GM12801 (cell line): ENCODE results near the gene TBCD.

Source experiments
- TF ChIP-seq, protein P1 (sequence below): IDR thresholded peaks from one replicate; pipeline ENCODE4 v1.5.1; 2011; ENCODE audit warnings: control low read depth; ENCODE audit not compliant: insufficient read length; ENCODE audit errors: extremely low read depth

Gene TBCD

DNA sequence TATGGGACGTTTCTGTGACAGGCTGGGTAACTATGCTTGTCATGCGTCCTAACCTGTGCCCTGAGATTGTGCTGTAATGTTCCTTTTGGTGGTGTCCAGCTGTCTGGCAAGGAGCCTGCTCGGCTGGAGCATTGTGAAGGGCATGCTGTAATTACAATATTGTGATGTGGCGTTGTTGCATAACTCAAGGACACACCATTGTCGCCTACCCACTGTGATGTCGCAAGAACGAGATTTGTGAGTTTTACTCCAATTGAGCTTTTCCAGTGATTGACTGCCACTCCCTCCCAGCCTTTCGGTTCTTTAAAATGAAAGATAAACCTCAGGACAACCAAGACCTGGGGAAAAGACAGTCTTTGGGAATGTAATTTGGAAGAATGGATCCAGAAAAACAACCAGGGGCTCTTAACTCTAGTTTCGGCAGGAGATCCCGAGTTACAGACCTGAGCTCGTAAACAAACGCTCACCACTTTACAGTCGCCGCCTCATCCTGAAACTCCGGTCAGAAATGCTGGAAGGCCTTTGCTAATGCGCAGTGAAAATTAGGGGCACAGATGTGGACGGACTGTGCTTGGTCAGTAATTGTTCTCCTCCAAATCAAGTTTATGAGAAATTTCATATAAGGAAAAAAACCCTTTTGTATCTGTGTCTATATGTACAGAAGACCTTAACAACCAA lies 86.7 kb downstream of the TBCD start:
- TF ChIP-seq, protein P1, sequence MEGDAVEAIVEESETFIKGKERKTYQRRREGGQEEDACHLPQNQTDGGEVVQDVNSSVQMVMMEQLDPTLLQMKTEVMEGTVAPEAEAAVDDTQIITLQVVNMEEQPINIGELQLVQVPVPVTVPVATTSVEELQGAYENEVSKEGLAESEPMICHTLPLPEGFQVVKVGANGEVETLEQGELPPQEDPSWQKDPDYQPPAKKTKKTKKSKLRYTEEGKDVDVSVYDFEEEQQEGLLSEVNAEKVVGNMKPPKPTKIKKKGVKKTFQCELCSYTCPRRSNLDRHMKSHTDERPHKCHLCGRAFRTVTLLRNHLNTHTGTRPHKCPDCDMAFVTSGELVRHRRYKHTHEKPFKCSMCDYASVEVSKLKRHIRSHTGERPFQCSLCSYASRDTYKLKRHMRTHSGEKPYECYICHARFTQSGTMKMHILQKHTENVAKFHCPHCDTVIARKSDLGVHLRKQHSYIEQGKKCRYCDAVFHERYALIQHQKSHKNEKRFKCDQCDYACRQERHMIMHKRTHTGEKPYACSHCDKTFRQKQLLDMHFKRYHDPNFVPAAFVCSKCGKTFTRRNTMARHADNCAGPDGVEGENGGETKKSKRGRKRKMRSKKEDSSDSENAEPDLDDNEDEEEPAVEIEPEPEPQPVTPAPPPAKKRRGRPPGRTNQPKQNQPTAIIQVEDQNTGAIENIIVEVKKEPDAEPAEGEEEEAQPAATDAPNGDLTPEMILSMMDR = no peak

DNA sequence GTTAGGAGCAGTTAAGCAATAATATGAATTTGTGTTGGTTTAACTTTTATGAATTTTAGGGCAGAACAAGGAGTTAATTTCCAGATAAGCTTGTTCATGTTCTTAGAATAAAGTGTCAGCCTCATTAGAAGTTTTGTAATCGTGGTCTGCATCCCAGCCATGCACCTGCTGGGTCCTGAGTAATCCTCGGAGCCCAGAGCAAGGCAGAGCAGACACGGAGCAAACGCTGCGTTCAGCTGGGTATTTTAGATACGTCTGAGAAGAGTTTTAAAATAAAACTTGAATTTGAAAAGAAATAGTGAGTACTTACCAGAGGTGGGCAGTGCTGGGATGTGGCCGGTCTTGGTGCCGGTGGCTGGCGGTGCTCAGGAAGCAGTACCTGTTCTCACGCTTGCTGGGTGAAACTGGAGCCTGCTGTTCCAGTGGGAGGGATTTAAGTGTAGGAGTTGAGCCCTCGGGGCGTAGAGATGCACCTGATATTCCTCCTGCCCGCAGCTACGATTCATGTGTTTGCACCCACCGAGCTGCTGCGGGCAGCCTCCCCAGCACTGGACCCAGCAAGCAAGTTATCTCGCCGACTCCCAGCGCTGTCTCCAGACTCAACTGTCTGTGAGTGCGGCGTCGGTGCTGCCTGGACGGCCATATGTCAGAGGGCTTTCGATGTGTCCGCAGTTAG lies 87.9 kb downstream of the TBCD start, which contains the start of gene ZNF750:
TSS of gene ZNF750 (minus strand) at position 406 of the 676 bp plus-strand sequence. CDS start 7,568 bp downstream, outside the sequence.
- TF ChIP-seq, protein P1 = no peak

DNA sequence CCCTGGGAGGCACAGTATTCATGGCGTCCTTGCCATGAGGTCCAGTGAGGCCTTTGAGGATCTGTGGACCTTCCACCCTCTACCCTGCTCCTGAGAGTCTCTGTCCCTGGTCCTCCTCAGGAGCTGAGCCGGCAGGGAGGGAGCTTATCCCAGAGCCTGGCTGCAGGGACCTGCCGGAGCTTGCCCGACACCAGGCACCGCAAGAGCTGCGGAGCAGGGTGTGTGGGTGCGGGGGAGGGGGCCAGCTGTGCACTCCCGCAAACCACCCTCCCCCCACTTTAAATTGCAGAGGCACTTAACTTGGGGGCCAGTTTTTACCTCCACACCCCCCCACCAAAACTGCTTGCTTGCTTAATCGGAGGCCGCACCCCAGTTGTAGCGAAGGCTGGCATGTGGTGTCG lies 88.6 kb downstream of the TBCD start:
- TF ChIP-seq, protein P1 = no peak

DNA sequence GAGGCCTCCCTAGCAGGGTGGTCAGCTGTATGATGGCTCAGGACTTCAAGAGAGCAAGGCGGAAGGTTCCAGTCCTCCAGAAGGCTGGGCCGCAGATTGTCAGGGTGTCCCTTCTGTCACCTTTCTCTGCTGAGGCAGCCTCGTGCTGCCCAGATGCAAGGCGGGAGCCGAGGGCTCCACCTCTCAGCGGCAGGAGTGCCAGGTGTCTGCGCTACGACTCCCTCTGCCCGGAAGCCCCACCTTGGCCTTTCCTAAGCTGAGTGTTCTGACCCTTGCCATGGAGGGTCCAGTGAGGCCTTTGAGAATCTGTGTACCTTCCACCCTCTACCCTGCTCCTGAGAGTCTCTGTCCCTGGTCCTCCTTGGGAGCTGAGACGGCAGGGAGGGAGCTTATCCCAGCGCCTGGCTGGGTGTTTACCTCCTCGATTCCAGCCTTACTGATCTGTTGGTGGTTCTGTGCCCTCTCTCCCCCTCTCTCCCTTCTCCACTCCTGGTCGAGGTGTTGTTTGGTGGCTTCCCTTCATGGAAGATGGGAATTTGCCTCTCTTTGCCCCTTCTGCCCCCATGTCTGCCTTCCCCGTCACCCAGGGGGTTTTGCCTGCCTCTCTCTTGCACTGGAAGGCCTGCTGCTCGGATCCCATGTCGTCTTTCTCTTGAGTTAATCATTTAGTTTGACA lies 90.2 kb downstream of the TBCD start:
- TF ChIP-seq, protein P1 = no peak

DNA sequence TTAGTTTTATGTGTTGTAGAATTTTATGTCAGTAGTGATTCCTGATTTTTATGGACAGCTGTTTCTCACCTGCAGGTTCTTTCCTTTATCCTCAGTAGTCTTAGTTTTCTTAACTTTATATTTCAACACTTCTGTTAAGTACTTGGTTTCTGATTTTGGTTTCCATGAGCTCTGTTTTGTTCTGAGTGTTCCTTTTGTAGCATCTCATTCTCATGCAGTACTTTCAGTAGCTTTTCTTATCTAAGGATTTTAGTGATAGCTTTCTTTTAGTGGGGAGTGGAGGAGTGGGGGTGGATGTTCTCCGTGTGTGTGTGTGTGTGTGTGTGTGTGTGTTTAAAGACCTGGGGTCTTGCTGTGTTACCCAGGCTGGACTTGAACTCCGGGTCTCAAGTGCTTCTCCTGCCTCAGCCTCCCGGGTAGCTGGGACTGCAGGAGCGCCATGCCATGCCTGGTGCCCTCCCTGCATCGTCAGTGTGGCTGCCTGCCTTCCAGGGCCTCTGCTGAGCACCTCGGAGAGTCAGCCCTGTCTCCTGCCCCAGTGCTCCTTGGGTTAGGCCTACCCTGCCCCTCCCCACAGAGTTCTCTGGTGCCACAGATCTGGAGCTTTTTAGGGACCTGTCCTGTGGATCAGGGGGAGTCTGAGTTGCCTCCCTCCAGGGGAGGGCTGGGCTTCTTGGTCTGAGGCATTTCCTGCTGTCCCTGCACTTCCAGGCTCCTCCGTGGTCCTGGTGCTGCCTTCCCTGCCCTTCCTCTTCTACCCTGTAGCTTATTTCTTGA lies 92.2 kb downstream of the TBCD start:
- TF ChIP-seq, protein P1 = no peak

DNA sequence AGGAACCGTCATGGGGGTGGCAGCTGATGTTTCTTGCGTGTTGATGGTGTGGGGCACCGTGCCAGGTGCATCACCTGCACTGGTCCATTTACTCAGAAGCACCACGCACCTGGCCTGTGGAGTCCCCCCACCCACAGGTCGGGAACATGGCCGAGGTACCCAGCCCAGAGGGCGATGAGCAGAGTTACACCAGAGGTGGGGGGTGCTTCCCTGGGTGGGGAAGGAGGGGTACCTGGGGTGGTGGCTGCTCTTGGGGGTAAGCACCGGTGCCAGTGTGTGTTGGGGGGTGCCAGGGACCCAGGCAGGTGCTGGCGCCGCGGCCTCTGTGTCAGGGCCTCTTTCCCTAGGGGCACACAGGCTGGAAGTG lies 92.9 kb downstream of the TBCD start:
- TF ChIP-seq, protein P1 = no peak
